Measurements from ENCODE around the gene PODXL2.

Gene PODXL2

GRCh38 chr3:127667119-127667681 is 38.2 kb downstream of the PODXL2 start:
- TF ChIP-seq GATA3 (IDR thresholded peaks at IDR 0.05; ENCODE audit: low read depth, low read length) (no peak), GATA2 (IDR thresholded peaks at IDR 0.05; ENCODE audit: low read depth, low read length) (no peak)

GRCh38 chr3:127668906-127669305 is 39.9 kb downstream of the PODXL2 start:
- TF ChIP-seq GATA3 (IDR thresholded peaks at IDR 0.05; ENCODE audit: low read depth, low read length) (no peak), GATA2 (IDR thresholded peaks at IDR 0.05; ENCODE audit: low read depth, low read length) (no peak)

- TF ChIP-seq GATA3 (IDR thresholded peaks at IDR 0.05; ENCODE audit: low read depth, low read length) (no peak), GATA2 (IDR thresholded peaks at IDR 0.05; ENCODE audit: low read depth, low read length) (no peak)
Measured at GRCh38 chr3:127669541-127670228, 40.7 kb downstream of the PODXL2 start.

- TF ChIP-seq GATA3 (IDR thresholded peaks at IDR 0.05; ENCODE audit: low read depth, low read length) (no peak), GATA2 (IDR thresholded peaks at IDR 0.05; ENCODE audit: low read depth, low read length) (no peak)
Measured at GRCh38 chr3:127670229-127670559, 41.2 kb downstream of the PODXL2 start.

GRCh38 chr3:127670761-127671522 is 42.0 kb downstream of the PODXL2 start:
- no peak for TF ChIP-seq GATA3 (IDR thresholded peaks at IDR 0.05; ENCODE audit: low read depth, low read length)
- no peak for TF ChIP-seq GATA2 (IDR thresholded peaks at IDR 0.05; ENCODE audit: low read depth, low read length)

GRCh38 chr3:127671523-127672428 is 42.8 kb downstream of the PODXL2 start:
- TF ChIP-seq GATA3 (IDR thresholded peaks at IDR 0.05; ENCODE audit: low read depth, low read length) (no peak), GATA2 (IDR thresholded peaks at IDR 0.05; ENCODE audit: low read depth, low read length) (no peak)

GRCh38 chr3:127672429-127673190 is 43.6 kb downstream of the PODXL2 start, which contains the start of gene ABTB1:
TSS of gene ABTB1 (plus strand) at chr3:127672952. CDS start at chr3:127673026, 74 bp downstream.
- TF ChIP-seq GATA3 (IDR thresholded peaks at IDR 0.05; ENCODE audit: low read depth, low read length) = no peak
- TF ChIP-seq GATA2 (IDR thresholded peaks at IDR 0.05; ENCODE audit: low read depth, low read length) = no peak

- TF ChIP-seq GATA3 (IDR thresholded peaks at IDR 0.05; ENCODE audit: low read depth, low read length) = no peak
- no peak; the same call in 1 of the 2 replicates for TF ChIP-seq GATA2 (IDR thresholded peaks at IDR 0.05; ENCODE audit: low read depth, low read length)
Measured at GRCh38 chr3:127673191-127674100, 44.5 kb downstream of the PODXL2 start.

- TF ChIP-seq GATA3 (IDR thresholded peaks at IDR 0.05; ENCODE audit: low read depth, low read length) = no peak
- TF ChIP-seq GATA2 (IDR thresholded peaks at IDR 0.05; ENCODE audit: low read depth, low read length) = no peak
Measured at GRCh38 chr3:127674101-127674721, 45.2 kb downstream of the PODXL2 start.

GRCh38 chr3:127674790-127675189 is 45.8 kb downstream of the PODXL2 start:
- TF ChIP-seq GATA2 (IDR thresholded peaks at IDR 0.05; ENCODE audit: low read depth, low read length) = no peak
- no peak for TF ChIP-seq GATA3 (IDR thresholded peaks at IDR 0.05; ENCODE audit: low read depth, low read length)

GRCh38 chr3:127675651-127676391 is 46.8 kb downstream of the PODXL2 start:
- TF ChIP-seq GATA2 (IDR thresholded peaks at IDR 0.05; ENCODE audit: low read depth, low read length) (no peak), GATA3 (IDR thresholded peaks at IDR 0.05; ENCODE audit: low read depth, low read length) (no peak)

Measured in SH-SY5Y (cell line).